C4-2B (cell line): ENCODE data around the gene TMCC3.

ENCODE experiments used
- ZFX ChIP-seq: fragments of 450-650 bp; IDR thresholded peaks from 2 replicates; pipeline ENCODE4 v1.6.1; 2017
- TF ChIP-seq, protein P1 (sequence below): fragments of 450-650 bp; conservative IDR thresholded peaks from 2 replicates; pipeline ENCODE4 v1.5.1; 2017; ENCODE audit warnings: mild to moderate bottlenecking

DNA sequence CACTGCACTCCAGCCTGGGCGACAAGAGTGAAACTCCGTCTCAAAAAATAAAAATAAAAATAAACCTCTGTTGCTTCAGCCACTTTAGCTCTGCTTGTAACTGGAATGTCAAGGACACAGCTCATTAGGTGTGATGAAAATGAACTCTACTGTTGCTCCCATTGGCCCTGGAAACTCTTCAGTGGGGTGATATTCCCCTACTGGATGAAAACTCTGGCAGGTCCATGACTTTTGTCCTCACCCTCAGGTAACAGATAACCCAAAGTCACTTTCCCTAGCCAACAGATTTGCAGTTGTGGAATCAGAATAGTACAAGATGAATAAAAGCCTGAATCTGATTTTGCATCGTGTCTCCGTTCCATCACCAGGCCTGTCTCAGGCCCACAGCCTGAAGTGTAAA lies 98.5 kb downstream of the TMCC3 start:
- TF ChIP-seq, protein P1, sequence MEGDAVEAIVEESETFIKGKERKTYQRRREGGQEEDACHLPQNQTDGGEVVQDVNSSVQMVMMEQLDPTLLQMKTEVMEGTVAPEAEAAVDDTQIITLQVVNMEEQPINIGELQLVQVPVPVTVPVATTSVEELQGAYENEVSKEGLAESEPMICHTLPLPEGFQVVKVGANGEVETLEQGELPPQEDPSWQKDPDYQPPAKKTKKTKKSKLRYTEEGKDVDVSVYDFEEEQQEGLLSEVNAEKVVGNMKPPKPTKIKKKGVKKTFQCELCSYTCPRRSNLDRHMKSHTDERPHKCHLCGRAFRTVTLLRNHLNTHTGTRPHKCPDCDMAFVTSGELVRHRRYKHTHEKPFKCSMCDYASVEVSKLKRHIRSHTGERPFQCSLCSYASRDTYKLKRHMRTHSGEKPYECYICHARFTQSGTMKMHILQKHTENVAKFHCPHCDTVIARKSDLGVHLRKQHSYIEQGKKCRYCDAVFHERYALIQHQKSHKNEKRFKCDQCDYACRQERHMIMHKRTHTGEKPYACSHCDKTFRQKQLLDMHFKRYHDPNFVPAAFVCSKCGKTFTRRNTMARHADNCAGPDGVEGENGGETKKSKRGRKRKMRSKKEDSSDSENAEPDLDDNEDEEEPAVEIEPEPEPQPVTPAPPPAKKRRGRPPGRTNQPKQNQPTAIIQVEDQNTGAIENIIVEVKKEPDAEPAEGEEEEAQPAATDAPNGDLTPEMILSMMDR: no peak
- TF ChIP-seq ZFX: no peak
